CD4-positive, alpha-beta T cell (primary cell): ENCODE measurements around the gene SCLT1. TPM values are rescaled to one million over a fixed set of nuclear protein-coding genes. Genes with fewer than 3 reads are reported as not detected.
A peak's percentile ranks its signal among the peaks of the same experiment; 100 is the strongest.

ENCODE experiments used
- ATAC-seq: fragments of 200-7000 bp; cut with Tn5 transposase; one replicate; pipeline ENCODE4 v1.10.0; 2022; ENCODE audit warnings: mild to moderate bottlenecking; ENCODE audit not compliant: poor library complexity
- CTCF ChIA-PET: fragments of 350-600 bp; sonication (Branson Sonifier 250); formaldehyde crosslinking; loops from one replicate; lab custom pipeline; 2021; ENCODE audit warnings: antibody characterized with exemption, inconsistent platforms; lab: Charles Lee
- POLR2A ChIA-PET: fragments of 350-600 bp; sonication (Branson Sonifier 250); formaldehyde crosslinking; loops from one replicate; lab custom pipeline; 2021; ENCODE audit warnings: antibody characterized with exemption, inconsistent platforms; lab: Charles Lee
- DNase-seq, 14 experiments: peaks; one replicate each; pipeline ENCODE4 v3.0.0-alpha.2; 2013 to 2020; ENCODE audit warnings: mixed read lengths in 2 of 14
- H3K27ac ChIP-seq, 2 donors: one replicate each; pipeline versions ENCODE4 v1.5.1 to v1.7.0; 2013; ENCODE audit warnings: low read length in 2 of 2, low read depth in 1 of 2, mild to moderate bottlenecking in 1 of 2
- H3K27me3 ChIP-seq, 2 experiments: 1 replicate in 1 of 2; 2 replicates in 1 of 2; pipeline versions ENCODE4 v1.6.1 to v1.7.0; 2013; ENCODE audit warnings: low read length in 2 of 2, control low read depth in 1 of 2, mild to moderate bottlenecking in 1 of 2, moderate library complexity in 1 of 2; ENCODE audit not compliant: insufficient read depth in 2 of 2, control insufficient read depth in 1 of 2
- H3K36me3 ChIP-seq: one replicate; pipeline ENCODE4 v1.6.1; 2013; ENCODE audit warnings: low read length, control low read depth; ENCODE audit not compliant: insufficient read depth
- H3K4me1 ChIP-seq: one replicate; pipeline ENCODE4 v1.6.1; 2013; ENCODE audit warnings: low read length, control low read depth; ENCODE audit not compliant: insufficient read depth
- H3K4me3 ChIP-seq: one replicate; pipeline ENCODE4 v1.5.1; 2013; ENCODE audit warnings: mild to moderate bottlenecking, low read length, moderate library complexity
- H3K9me3 ChIP-seq, 2 experiments: 1 replicate in 1 of 2; 2 replicates in 1 of 2; pipeline versions ENCODE4 v1.6.1 to v1.7.0; 2013; ENCODE audit warnings: low read length in 2 of 2, mild to moderate bottlenecking in 2 of 2, control low read depth in 1 of 2, moderate library complexity in 1 of 2; ENCODE audit not compliant: control insufficient read depth in 1 of 2, insufficient read depth in 1 of 2
- H3K27ac Mint-ChIP-seq: one replicate; pipeline ENCODE4 v1.8.0; 2020; ENCODE audit warnings: mixed read lengths
- H3K27me3 Mint-ChIP-seq: one replicate; pipeline ENCODE4 v1.8.0; 2021; ENCODE audit warnings: mixed read lengths
- H3K36me3 Mint-ChIP-seq: one replicate; pipeline ENCODE4 v1.8.0; 2021; ENCODE audit warnings: low read depth, mixed read lengths
- H3K4me1 Mint-ChIP-seq: one replicate; pipeline ENCODE4 v1.8.0; 2021; ENCODE audit warnings: low read depth, mixed read lengths
- H3K4me3 Mint-ChIP-seq: one replicate; pipeline ENCODE4 v1.8.0; 2020; ENCODE audit warnings: mild to moderate bottlenecking, mixed read lengths
- H3K9me3 Mint-ChIP-seq: one replicate; pipeline ENCODE4 v1.8.0; 2020; ENCODE audit warnings: mixed read lengths
- CTCF ChIP-seq: fragments of 200-600 bp; IDR thresholded peaks from one replicate; pipeline ENCODE4 v1.8.0; 2022; ENCODE audit warnings: antibody characterized with exemption, mild to moderate bottlenecking
- intact Hi-C, 2 experiments: fragments of 100-400 bp; cut with DNase I in 1 of 2; cut with micrococcal nuclease in 1 of 2; formaldehyde crosslinking; loops; one replicate each; pipeline versions ENCODE4 v1.15.1 to v1.9.0; 2023 to 2025; cut with DNase I, micrococcal nuclease
- total RNA-seq, 174 experiments: library from RNA in 2 of 174; stranded (reverse) in 2 of 174; gene quantifications; one replicate each; pipeline ENCODE4 v1.2.3 and lab custom pipeline; 2021 to 2026

SCLT1 gene
- total RNA-seq, 2 experiments from 2014 or later: 21.8 to 21.9 TPM

GRCh38 chr4:128916832-128917231 lies 176.5 kb downstream of the SCLT1 start:
- Mint-ChIP-seq H3K4me1 (peaks cover 33% of the 10 kb centered on the region), H3K9me3 (no peaks in the 10 kb centered on the region)
- ATAC-seq: no peak

GRCh38 chr4:128915544-128915943 lies 177.8 kb downstream of the SCLT1 start:
- no peak overlapping the region for H3K27ac Mint-ChIP-seq
- no peaks in the 10 kb centered on the region for H3K9me3 Mint-ChIP-seq
- no peak for TF ChIP-seq CTCF
- H3K4me3 Mint-ChIP-seq: no peak overlapping the region
- CTCF ChIA-PET: interaction anchor here (0.7 kb wide), 1 partner anchor 9 kb away, joined by 4 read pairs; no protein-coding TSS in a partner anchor
- H3K9me3 ChIP-seq: no peaks in the 10 kb centered on the region
- peaks cover 10% of the 10 kb centered on the region for H3K36me3 Mint-ChIP-seq
- ATAC-seq (no peak), DNase-seq (no peak)
- POLR2A ChIA-PET: no interaction called here
- H3K27me3 ChIP-seq: no peaks in the 10 kb centered on the region
- peaks cover 30% of the 10 kb centered on the region for H3K4me1 Mint-ChIP-seq
- H3K4me3 ChIP-seq: no peak overlapping the region
- H3K27ac ChIP-seq: no peak overlapping the region
- H3K27me3 Mint-ChIP-seq: no peaks in the 10 kb centered on the region
- no peaks in the 10 kb centered on the region for H3K4me1 ChIP-seq
- H3K36me3 ChIP-seq: no peaks in the 10 kb centered on the region
- intact Hi-C loops: no loop called here

More at GRCh38 chr4:128916832-128917231, 176.5 kb downstream of the SCLT1 start:
- TF ChIP-seq CTCF: no peak
- peaks cover 18% of the 10 kb centered on the region for H3K36me3 Mint-ChIP-seq
- ChIA-PET POLR2A (no interaction called here), CTCF (no interaction called here)
- no peak overlapping the region for H3K27ac Mint-ChIP-seq
- Histone ChIP-seq H3K27ac (no peak overlapping the region), H3K4me3 (no peak overlapping the region), H3K9me3 (no peaks in the 10 kb centered on the region), H3K4me1 (no peaks in the 10 kb centered on the region), H3K27me3 (no peaks in the 10 kb centered on the region), H3K36me3 (no peaks in the 10 kb centered on the region)
- H3K27me3 Mint-ChIP-seq: no peaks in the 10 kb centered on the region
- peak in 4 of 14 experiments; percentile 3 to 54 (median 46) for DNase-seq
- no peak overlapping the region for H3K4me3 Mint-ChIP-seq
- intact Hi-C loops: no loop called here

- Histone ChIP-seq H3K36me3 (no peaks in the 10 kb centered on the region), H3K27ac (no peak overlapping the region), H3K4me3 (no peak overlapping the region), H3K4me1 (no peaks in the 10 kb centered on the region), H3K27me3 (no peaks in the 10 kb centered on the region), H3K9me3 (no peaks in the 10 kb centered on the region)
- Mint-ChIP-seq H3K27ac (no peak overlapping the region), H3K9me3 (no peaks in the 10 kb centered on the region), H3K36me3 (peaks cover 4% of the 10 kb centered on the region), H3K4me1 (peaks cover 7% of the 10 kb centered on the region), H3K27me3 (no peaks in the 10 kb centered on the region), H3K4me3 (no peak overlapping the region)
- TF ChIP-seq CTCF: no peak
- intact Hi-C loops: no loop called here
- POLR2A ChIA-PET: no interaction called here
- no peak for DNase-seq
- CTCF ChIA-PET: no interaction called here
- ATAC-seq: no peak
Measured at GRCh38 chr4:128913228-128913627, 180.1 kb downstream of the SCLT1 start.
